ENCODE measurements around the gene ZNF583. TPM values are rescaled to one million over a fixed set of nuclear protein-coding genes. Genes with fewer than 3 reads are reported as not detected.

Gene ZNF583
- polyA plus RNA-seq, 1 of the 3 experiments (the other 2 are of a cell fraction), result 1.9 TPM

DNA sequence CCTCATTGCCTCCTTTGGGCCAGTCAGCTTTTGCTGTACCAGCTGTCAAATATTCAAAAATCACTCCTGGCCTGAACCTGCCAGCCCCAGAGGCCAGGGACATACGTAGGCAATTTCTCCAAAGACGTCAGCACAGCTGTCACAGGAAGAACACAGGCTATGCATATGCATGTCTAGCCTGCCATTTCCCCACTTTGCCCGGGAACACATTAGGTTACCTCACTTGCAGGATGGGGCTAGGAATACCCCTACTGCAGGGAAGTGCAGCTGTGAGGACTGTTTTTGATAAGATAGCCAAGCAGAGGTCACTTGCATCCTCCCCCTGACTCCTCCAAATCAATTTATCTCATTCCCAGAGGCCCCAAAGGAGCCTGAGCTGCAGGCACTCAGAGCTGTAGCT lies 70.2 kb downstream of the ZNF583 start:
- no peaks in the 10 kb centered on the region for H3F3A ChIP-seq (replicated peaks; ENCODE audit: insufficient read depth)
- H3K27me3 ChIP-seq (ENCODE audit: insufficient read depth), result no peaks in the 10 kb centered on the region
- no peak overlapping the region for H2AFZ ChIP-seq (ENCODE audit: low read depth)
- H3K9me3 ChIP-seq, result no peaks in the 10 kb centered on the region
- TF ChIP-seq YY1 (IDR thresholded peaks at IDR 0.05; ENCODE audit: low read depth) (no peak), TEAD4 (IDR thresholded peaks at IDR 0.05; ENCODE audit: borderline replicate concordance, insufficient read depth) (no peak), FOXJ3 (CRISPR knock-in tag; IDR thresholded peaks at IDR 0.05) (no peak), TCF12 (IDR thresholded peaks at IDR 0.05) (no peak), FOXM1 (IDR thresholded peaks at IDR 0.05; ENCODE audit: low read depth) (no peak), REST (IDR thresholded peaks at IDR 0.05; ENCODE audit: low read depth, low read length) (no peak), NFIC (IDR thresholded peaks at IDR 0.05; ENCODE audit: borderline replicate concordance) (no peak)
- H3K9me2 ChIP-seq, result no peaks in the 10 kb centered on the region
- no peak overlapping the region for H3K4me3 ChIP-seq (ENCODE audit: low read depth in 2 of 2, low read length in 1 of 2)
- peaks cover 0 to 12% of the 10 kb centered on the region in 2 experiments; a peak in 1 of 4 replicates for H3K4me1 ChIP-seq (ENCODE audit: control insufficient read depth in 1 of 2, insufficient read depth in 2 of 2, low read depth in 1 of 2, low read length in 1 of 2)
- no peak overlapping the region for H3K4me2 ChIP-seq
- POLR2A ChIA-PET, result no interaction called here
- no peak overlapping the region for H3K27ac ChIP-seq (ENCODE audit: low read depth in 2 of 2, low read length in 1 of 2)
- DNase-seq, result no peak
- H3K79me2 ChIP-seq (ENCODE audit: insufficient read depth), result peaks cover 36% of the 10 kb centered on the region
- 75% methylated on average over 1 of the region's 3 CpGs for WGBS (ENCODE audit: low lambda C conversion rate)
- CTCF ChIA-PET, result no interaction called here
- no peaks in the 10 kb centered on the region for H4K20me1 ChIP-seq (ENCODE audit: insufficient read depth)
- no peak overlapping the region for H3K9ac ChIP-seq
- peaks cover 20 to 22% of the 10 kb centered on the region in 2 experiments for H3K36me3 ChIP-seq (replicated peaks in 1 of 2; ENCODE audit: control insufficient read depth in 1 of 2, insufficient read depth in 2 of 2, low read length in 1 of 2)

DNA sequence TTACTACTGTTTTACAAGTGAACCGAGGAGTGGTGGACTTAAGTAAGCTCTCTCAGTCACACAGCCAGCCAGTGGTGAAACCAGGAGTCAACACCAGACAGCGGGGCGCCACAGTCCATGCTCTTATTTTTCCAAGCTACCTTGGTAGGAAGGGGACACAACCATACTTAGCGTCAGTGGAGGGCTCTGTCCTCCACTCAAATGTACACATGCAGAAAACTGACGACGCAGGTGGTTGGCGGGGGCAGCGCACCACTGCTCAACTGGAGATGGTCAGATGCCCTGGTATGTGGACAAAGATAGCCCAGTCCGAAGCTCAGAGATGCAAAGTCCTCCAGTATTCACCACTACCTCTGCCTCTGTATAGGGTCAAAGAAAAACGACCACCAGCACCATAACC lies 72.0 kb downstream of the ZNF583 start:
- TF ChIP-seq RFX5 (IDR thresholded peaks at IDR 0.05; ENCODE audit: low read length), result no peak
- no peak for TF ChIP-seq CTCF (IDR thresholded peaks at IDR 0.05)
- TF ChIP-seq RXRA (IDR thresholded peaks at IDR 0.05; ENCODE audit: borderline replicate concordance, low read depth), result no peak
- TF ChIP-seq RCOR1 (IDR thresholded peaks at IDR 0.05; ENCODE audit: low read length), result no peak
- no peak for TF ChIP-seq NFIC (IDR thresholded peaks at IDR 0.05; ENCODE audit: borderline replicate concordance)
- TF ChIP-seq SMC3 (IDR thresholded peaks at IDR 0.05; ENCODE audit: low read depth, low read length), result no peak
- TF ChIP-seq EZH2phosphoT487 (IDR thresholded peaks at IDR 0.05; ENCODE audit: borderline replicate concordance, low read depth), result no peak
- no peak for TF ChIP-seq EP300 (IDR thresholded peaks at IDR 0.05; ENCODE audit: borderline replicate concordance in 1 of 2, low read depth in 1 of 2, low read length in 1 of 2)
- TF ChIP-seq TAF1 (IDR thresholded peaks at IDR 0.05; ENCODE audit: borderline replicate concordance, low read depth, low read length), result no peak
- no peak for TF ChIP-seq GATA2 (CRISPR knock-in tag; IDR thresholded peaks at IDR 0.05)
- no peak for TF ChIP-seq SIN3A (IDR thresholded peaks at IDR 0.05; ENCODE audit: borderline replicate concordance, low read depth, low read length)
- TF ChIP-seq CHD2 (IDR thresholded peaks at IDR 0.05; ENCODE audit: low read length, partially characterized antibody), result no peak
- TF ChIP-seq RAD21 (IDR thresholded peaks at IDR 0.05; ENCODE audit: low read length), result no peak
- TF ChIP-seq, protein P1, sequence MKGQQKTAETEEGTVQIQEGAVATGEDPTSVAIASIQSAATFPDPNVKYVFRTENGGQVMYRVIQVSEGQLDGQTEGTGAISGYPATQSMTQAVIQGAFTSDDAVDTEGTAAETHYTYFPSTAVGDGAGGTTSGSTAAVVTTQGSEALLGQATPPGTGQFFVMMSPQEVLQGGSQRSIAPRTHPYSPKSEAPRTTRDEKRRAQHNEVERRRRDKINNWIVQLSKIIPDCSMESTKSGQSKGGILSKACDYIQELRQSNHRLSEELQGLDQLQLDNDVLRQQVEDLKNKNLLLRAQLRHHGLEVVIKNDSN (IDR thresholded peaks at IDR 0.05; ENCODE audit: borderline replicate concordance, low read depth), result no peak
- H3F3A ChIP-seq (replicated peaks; ENCODE audit: insufficient read depth), result no peaks in the 10 kb centered on the region
- H3K4me1 ChIP-seq (ENCODE audit: control insufficient read depth in 1 of 2, insufficient read depth in 2 of 2, low read depth in 1 of 2, low read length in 1 of 2), result peaks cover 0 to 12% of the 10 kb centered on the region in 2 experiments; a peak in 1 of 4 replicates
- ChIA-PET CTCF (no interaction called here), POLR2A (no interaction called here)
- peaks cover 12 to 13% of the 10 kb centered on the region in 2 experiments for H3K36me3 ChIP-seq (replicated peaks in 1 of 2; ENCODE audit: control insufficient read depth in 1 of 2, insufficient read depth in 2 of 2, low read length in 1 of 2)
- H3K27ac ChIP-seq (ENCODE audit: low read depth in 2 of 2, low read length in 1 of 2), result peak overlapping the region in 1 of 2 experiments; percentile 89; a peak in 1 of 4 replicates
- H3K9ac ChIP-seq, result peak overlapping the region; percentile 80
- peak overlapping the region; percentile 79 to 98; a peak in 3 of 4 replicates for H3K4me3 ChIP-seq (ENCODE audit: low read depth in 2 of 2, low read length in 1 of 2)
- peaks cover 50% of the 10 kb centered on the region for H3K79me2 ChIP-seq (ENCODE audit: insufficient read depth)
- no peaks in the 10 kb centered on the region for H4K20me1 ChIP-seq (ENCODE audit: insufficient read depth)
- no peaks in the 10 kb centered on the region for H3K27me3 ChIP-seq (ENCODE audit: insufficient read depth)
- no peaks in the 10 kb centered on the region for H3K9me2 ChIP-seq
- peak overlapping the region; percentile 95 for H3K4me2 ChIP-seq
- H2AFZ ChIP-seq (ENCODE audit: low read depth), result no peak overlapping the region; the same call in 1 of the 2 replicates
- DNase-seq, result no peak
- 49% methylated on average over 10 of the region's 10 CpGs for WGBS (ENCODE audit: low lambda C conversion rate)
- no peaks in the 10 kb centered on the region for H3K9me3 ChIP-seq
